Measurements from ENCODE around the gene SLC27A1.

GRCh38 chr19:17495639-17496296, 25.4 kb downstream of the SLC27A1 start:
- TF ChIP-seq POLR2A (IDR thresholded peaks at IDR 0.05; ENCODE audit: low read length), result no peak
- no peak for TF ChIP-seq GATA1 (IDR thresholded peaks at IDR 0.05; ENCODE audit: low read depth, low read length)
